ENCODE data around the gene RTL5. TPM values are rescaled to one million over a fixed set of nuclear protein-coding genes. Genes with fewer than 3 reads are reported as not detected.

The RTL5 gene
- total and polyA plus RNA-seq, 4 donors = 6.5 to 13.9 (median 10.0) TPM

- 58 to 85% methylated on average over 2 of the region's 2 CpGs for WGBS, 2 donors
- no peaks in the 10 kb centered on the region for H3K36me3 ChIP-seq (ENCODE audit: control insufficient read depth in 1 of 2, insufficient read depth in 2 of 2, low read length in 1 of 2)
- H3K27ac ChIP-seq (ENCODE audit: low read depth in 1 of 2, low read length in 2 of 2) = no peak overlapping the region
- no peak overlapping the region for H3K4me3 ChIP-seq (ENCODE audit: low read length in 2 of 2)
- no peak for ATAC-seq (ENCODE audit: low FRiP score)
- no peaks in the 10 kb centered on the region for H3K4me1 ChIP-seq (ENCODE audit: control insufficient read depth in 1 of 2, insufficient read depth in 2 of 2, low read length in 2 of 2)
- no peak for DNase-seq
- H3K9me3 ChIP-seq (ENCODE audit: control insufficient read depth, low read length) = no peaks in the 10 kb centered on the region
- no peaks in the 10 kb centered on the region for H3K27me3 ChIP-seq (ENCODE audit: control insufficient read depth in 1 of 2, insufficient read depth in 2 of 2, low read length in 1 of 2)
- intact Hi-C loops (cut with DNase I) = no loop called here
These were observed 14.8 kb upstream of the RTL5 start for GRCh38 chrX:72146527-72146926.

GRCh38 chrX:72145181-72145580 lies 13.5 kb upstream of the RTL5 start:
- H3K36me3 ChIP-seq (ENCODE audit: control insufficient read depth in 1 of 2, insufficient read depth in 2 of 2, low read length in 1 of 2) = no peaks in the 10 kb centered on the region
- H3K4me3 ChIP-seq (ENCODE audit: low read length in 2 of 2) = no peak overlapping the region
- intact Hi-C loops (cut with DNase I) = no loop called here
- ATAC-seq (ENCODE audit: low FRiP score) (no peak), DNase-seq (no peak)
- no peak overlapping the region for H3K27ac ChIP-seq (ENCODE audit: low read depth in 1 of 2, low read length in 2 of 2)
- H3K27me3 ChIP-seq (ENCODE audit: control insufficient read depth in 1 of 2, insufficient read depth in 2 of 2, low read length in 1 of 2) = no peaks in the 10 kb centered on the region
- 28 to 32% methylated on average over 2 of the region's 2 CpGs for WGBS, 2 donors
- H3K9me3 ChIP-seq (ENCODE audit: control insufficient read depth, low read length) = no peaks in the 10 kb centered on the region
- no peaks in the 10 kb centered on the region for H3K4me1 ChIP-seq (ENCODE audit: control insufficient read depth in 1 of 2, insufficient read depth in 2 of 2, low read length in 2 of 2)

DNA sequence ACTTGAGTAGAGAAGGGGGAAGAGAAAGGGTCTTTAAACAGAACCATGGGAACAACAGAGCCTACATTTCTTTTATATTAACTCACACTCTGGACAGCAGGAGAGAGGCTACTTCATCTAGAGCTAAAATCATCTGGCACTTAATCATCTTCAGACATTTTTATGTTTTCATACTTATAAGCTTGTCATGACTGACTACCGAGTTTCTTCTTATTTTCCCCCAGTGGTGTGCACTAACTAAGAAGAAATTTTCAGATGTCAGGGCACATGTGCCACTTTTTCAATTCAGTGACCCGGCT lies 11.8 kb upstream of the RTL5 start:
- H3K36me3 ChIP-seq (ENCODE audit: control insufficient read depth in 1 of 2, insufficient read depth in 2 of 2, low read length in 1 of 2) = peaks cover 0 to 2% of the 10 kb centered on the region in 2 donors
- intact Hi-C loops (cut with DNase I) = no loop called here
- ATAC-seq (ENCODE audit: low FRiP score) (no peak), DNase-seq (no peak)
- H3K9me3 ChIP-seq (ENCODE audit: control insufficient read depth, low read length) = no peaks in the 10 kb centered on the region
- no peaks in the 10 kb centered on the region for H3K27me3 ChIP-seq (ENCODE audit: control insufficient read depth in 1 of 2, insufficient read depth in 2 of 2, low read length in 1 of 2)
- no peak overlapping the region for H3K27ac ChIP-seq (ENCODE audit: low read depth in 1 of 2, low read length in 2 of 2)
- no peaks in the 10 kb centered on the region for H3K4me1 ChIP-seq (ENCODE audit: control insufficient read depth in 1 of 2, insufficient read depth in 2 of 2, low read length in 2 of 2)
- WGBS, 2 donors = 47 to 53% methylated on average over 2 of the region's 2 CpGs
- no peak overlapping the region for H3K4me3 ChIP-seq (ENCODE audit: low read length in 2 of 2)

DNA sequence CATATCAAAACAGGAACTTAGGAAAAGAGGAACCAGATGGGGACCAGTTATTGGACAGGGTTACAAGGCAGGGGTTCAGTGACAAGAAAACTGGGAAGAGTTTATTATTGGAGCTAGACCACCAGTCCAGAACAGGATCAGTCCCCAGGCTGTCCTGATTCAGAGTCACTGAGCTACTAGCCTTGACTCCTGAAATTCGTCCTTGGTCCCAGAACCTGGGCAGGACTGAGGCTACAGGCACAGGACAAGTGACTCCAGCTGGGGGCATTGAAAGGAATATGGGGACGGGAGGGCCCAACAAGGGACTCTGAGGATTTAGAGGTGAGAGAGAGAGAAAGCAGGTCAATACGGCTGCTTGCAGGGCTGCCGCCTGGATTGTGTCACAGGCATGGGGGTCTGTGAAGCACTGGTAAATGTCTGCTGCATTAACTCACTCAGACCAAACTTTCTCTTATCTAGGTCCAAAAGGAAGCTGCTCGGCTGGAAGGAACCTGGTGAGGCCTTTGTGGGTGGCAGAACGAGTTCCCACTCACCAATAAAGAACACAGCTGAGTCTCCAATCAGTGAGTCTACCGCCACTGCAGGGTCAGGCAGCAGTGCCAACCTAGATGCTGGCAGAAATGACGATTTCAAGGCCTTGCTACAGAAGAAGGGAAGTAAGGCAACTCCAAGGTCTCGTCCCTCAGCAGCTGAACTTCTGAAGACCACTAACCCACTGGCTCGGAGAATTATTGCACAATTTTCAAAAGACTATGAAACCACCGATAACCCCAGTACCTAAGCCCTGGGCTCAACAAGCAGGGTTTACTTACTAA lies 11.3 kb upstream of the RTL5 start:
- H3K4me3 ChIP-seq (ENCODE audit: low read length in 2 of 2) = no peak overlapping the region
- H3K27ac ChIP-seq (ENCODE audit: low read depth in 1 of 2, low read length in 2 of 2) = no peak overlapping the region
- H3K4me1 ChIP-seq (ENCODE audit: control insufficient read depth in 1 of 2, insufficient read depth in 2 of 2, low read length in 2 of 2) = no peaks in the 10 kb centered on the region
- 66 to 79% methylated on average over 11 of the region's 11 CpGs for WGBS, 2 donors
- no peak for ATAC-seq (ENCODE audit: low FRiP score)
- no peaks in the 10 kb centered on the region for H3K27me3 ChIP-seq (ENCODE audit: control insufficient read depth in 1 of 2, insufficient read depth in 2 of 2, low read length in 1 of 2)
- no peak for DNase-seq
- H3K9me3 ChIP-seq (ENCODE audit: control insufficient read depth, low read length) = no peaks in the 10 kb centered on the region
- intact Hi-C loops (cut with DNase I) = no loop called here
- H3K36me3 ChIP-seq (ENCODE audit: control insufficient read depth in 1 of 2, insufficient read depth in 2 of 2, low read length in 1 of 2) = peaks cover 0 to 5% of the 10 kb centered on the region in 2 donors

DNA sequence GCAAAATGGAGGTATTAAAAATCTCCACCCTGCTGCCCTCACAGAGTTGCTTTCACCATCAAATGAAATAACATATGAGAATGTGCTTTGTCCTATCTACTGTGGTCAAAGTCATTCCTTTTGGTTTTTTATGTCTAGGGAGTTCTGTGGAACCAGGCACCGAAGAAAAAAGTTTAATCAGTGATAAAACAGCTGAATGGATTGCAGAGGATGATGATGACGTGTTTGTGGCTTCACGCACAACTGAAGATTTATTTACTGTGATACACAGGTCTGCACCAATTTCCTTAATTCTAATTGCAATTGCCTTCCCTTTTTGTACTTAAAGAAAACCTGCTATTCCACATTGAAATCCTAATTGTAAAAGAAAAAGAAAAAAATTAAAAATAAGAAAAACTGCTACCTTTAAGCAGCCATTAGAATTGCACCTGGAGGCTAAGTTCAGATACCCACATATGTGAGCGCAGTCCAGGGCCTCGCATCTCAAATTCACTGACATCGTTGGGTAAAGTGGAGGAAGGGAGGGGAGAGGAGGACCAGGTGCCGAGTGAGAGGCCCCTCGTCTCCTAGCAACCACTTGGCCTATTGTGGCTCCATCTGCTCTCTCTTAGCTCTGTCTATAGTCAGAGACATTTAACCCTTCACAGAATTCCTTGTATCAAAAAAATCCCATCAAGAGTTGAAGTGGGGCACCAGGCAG lies 10.5 kb upstream of the RTL5 start:
- Histone ChIP-seq H3K9me3 (ENCODE audit: control insufficient read depth, low read length) (no peaks in the 10 kb centered on the region), H3K36me3 (ENCODE audit: control insufficient read depth in 1 of 2, insufficient read depth in 2 of 2, low read length in 1 of 2) (peaks cover 0 to 5% of the 10 kb centered on the region in 2 donors), H3K27ac (ENCODE audit: low read depth in 1 of 2, low read length in 2 of 2) (no peak overlapping the region), H3K4me3 (ENCODE audit: low read length in 2 of 2) (no peak overlapping the region), H3K4me1 (ENCODE audit: control insufficient read depth in 1 of 2, insufficient read depth in 2 of 2, low read length in 2 of 2) (no peaks in the 10 kb centered on the region), H3K27me3 (ENCODE audit: control insufficient read depth in 1 of 2, insufficient read depth in 2 of 2, low read length in 1 of 2) (no peaks in the 10 kb centered on the region)
- DNase-seq (no peak), ATAC-seq (ENCODE audit: low FRiP score) (no peak)
- intact Hi-C loops (cut with DNase I) = no loop called here
- WGBS, 2 donors = 63 to 80% methylated on average over 8 of the region's 8 CpGs

- no peak overlapping the region for H3K27ac ChIP-seq (ENCODE audit: low read depth in 1 of 2, low read length in 2 of 2)
- 66 to 87% methylated on average over 4 of the region's 4 CpGs for WGBS, 2 donors
- ATAC-seq (ENCODE audit: low FRiP score) (no peak), DNase-seq (no peak)
- intact Hi-C loops (cut with DNase I) = no loop called here
- no peaks in the 10 kb centered on the region for H3K4me1 ChIP-seq (ENCODE audit: control insufficient read depth in 1 of 2, insufficient read depth in 2 of 2, low read length in 2 of 2)
- H3K9me3 ChIP-seq (ENCODE audit: control insufficient read depth, low read length) = no peaks in the 10 kb centered on the region
- no peak overlapping the region for H3K4me3 ChIP-seq (ENCODE audit: low read length in 2 of 2)
- H3K27me3 ChIP-seq (ENCODE audit: control insufficient read depth in 1 of 2, insufficient read depth in 2 of 2, low read length in 1 of 2) = no peaks in the 10 kb centered on the region
- H3K36me3 ChIP-seq (ENCODE audit: control insufficient read depth in 1 of 2, insufficient read depth in 2 of 2, low read length in 1 of 2) = peaks cover 0 to 5% of the 10 kb centered on the region in 2 donors
These were observed 9.8 kb upstream of the RTL5 start for GRCh38 chrX:72141372-72142004.

GRCh38 chrX:72139538-72139937 lies 7.8 kb upstream of the RTL5 start:
- Histone ChIP-seq H3K4me1 (ENCODE audit: control insufficient read depth in 1 of 2, insufficient read depth in 2 of 2, low read length in 2 of 2) (no peaks in the 10 kb centered on the region), H3K27me3 (ENCODE audit: control insufficient read depth in 1 of 2, insufficient read depth in 2 of 2, low read length in 1 of 2) (no peaks in the 10 kb centered on the region), H3K27ac (ENCODE audit: low read depth in 1 of 2, low read length in 2 of 2) (no peak overlapping the region), H3K9me3 (ENCODE audit: control insufficient read depth, low read length) (no peaks in the 10 kb centered on the region), H3K36me3 (ENCODE audit: control insufficient read depth in 1 of 2, insufficient read depth in 2 of 2, low read length in 1 of 2) (peaks cover 0 to 5% of the 10 kb centered on the region in 2 donors), H3K4me3 (ENCODE audit: low read length in 2 of 2) (no peak overlapping the region)
- DNase-seq (no peak), ATAC-seq (ENCODE audit: low FRiP score) (no peak)
- intact Hi-C loops (cut with DNase I) = no loop called here
- WGBS, 2 donors = 88 to 93% methylated on average over 8 of the region's 8 CpGs

DNA sequence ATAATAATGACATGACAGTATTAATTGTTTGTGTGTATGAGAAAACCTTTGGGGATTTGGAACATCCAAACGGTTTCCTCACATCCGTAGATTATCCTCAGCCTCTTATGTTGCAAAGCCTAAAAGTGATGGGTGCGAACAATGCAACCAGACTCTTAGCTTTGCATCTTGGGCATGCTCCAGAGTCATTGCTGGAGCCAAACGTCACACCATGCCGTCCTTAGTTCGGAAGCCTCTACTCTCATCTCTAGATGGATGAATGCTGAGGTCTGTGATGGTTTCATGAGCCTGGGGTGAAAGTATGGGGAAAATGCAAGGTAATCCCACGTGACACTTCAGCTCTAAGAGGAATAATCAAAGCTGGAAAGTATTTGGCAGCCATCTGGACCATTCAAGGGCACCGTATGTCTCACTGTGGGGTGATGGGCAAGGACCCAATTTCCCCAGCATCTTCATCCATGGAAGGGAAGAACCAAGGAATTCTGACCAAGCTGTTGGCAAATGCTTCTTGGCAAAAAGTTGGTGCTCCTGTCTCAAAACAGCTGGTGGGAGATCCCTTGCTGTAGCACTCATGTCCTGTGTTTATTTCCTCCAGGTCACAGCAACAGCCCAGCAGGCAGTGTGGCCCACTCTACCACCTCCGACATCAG lies 6.3 kb upstream of the RTL5 start:
- ATAC-seq (ENCODE audit: low FRiP score) (no peak), DNase-seq (no peak)
- no peaks in the 10 kb centered on the region for H3K4me1 ChIP-seq (ENCODE audit: control insufficient read depth in 1 of 2, insufficient read depth in 2 of 2, low read length in 2 of 2)
- H3K9me3 ChIP-seq (ENCODE audit: control insufficient read depth, low read length) = no peaks in the 10 kb centered on the region
- WGBS, 2 donors = 74 to 78% methylated on average over 9 of the region's 9 CpGs
- H3K4me3 ChIP-seq (ENCODE audit: low read length in 2 of 2) = no peak overlapping the region
- intact Hi-C loops (cut with DNase I) = no loop called here
- H3K36me3 ChIP-seq (ENCODE audit: control insufficient read depth in 1 of 2, insufficient read depth in 2 of 2, low read length in 1 of 2) = peaks cover 0 to 5% of the 10 kb centered on the region in 2 donors
- no peak overlapping the region for H3K27ac ChIP-seq (ENCODE audit: low read depth in 1 of 2, low read length in 2 of 2)
- H3K27me3 ChIP-seq (ENCODE audit: control insufficient read depth in 1 of 2, insufficient read depth in 2 of 2, low read length in 1 of 2) = no peaks in the 10 kb centered on the region

Measured in aorta (tissue), 5 donors.